ENCODE results near the gene MAN2B2. TPM values are rescaled to one million over a fixed set of nuclear protein-coding genes. Genes with fewer than 3 reads are reported as not detected.

Gene MAN2B2
- total and polyA plus RNA-seq, 2 of the 4 experiments (the other 2 are of a cell fraction): 13.4 to 34.1 TPM

GRCh38 chr4:6598127-6598526 is 23.1 kb downstream of the MAN2B2 start:
- no peak overlapping the region for H2BK5ac ChIP-seq (ENCODE audit: low read depth, low read length, poor library complexity, severe bottlenecking)
- no peaks in the 10 kb centered on the region for H3K79me1 ChIP-seq (ENCODE audit: low read depth in 1 of 2, low read length in 2 of 2)
- peaks cover 37% of the 10 kb centered on the region for H3K36me3 ChIP-seq (ENCODE audit: control insufficient read depth, insufficient read depth, low read length)
- H2AFZ ChIP-seq (replicated peaks; ENCODE audit: low read length, poor library complexity): no peak overlapping the region
- ATAC-seq (ENCODE audit: low read depth): no peak
- no peaks in the 10 kb centered on the region for H3K9me3 ChIP-seq (ENCODE audit: control insufficient read depth, insufficient read depth, low read length)
- 0 out of 2 replicates have a peak, but pooled peaks cover 6% of the 10 kb centered on the region for H3K9me1 ChIP-seq (ENCODE audit: insufficient read depth, low read length)
- dilution Hi-C loops (cut with HindIII; ENCODE audit: low sequenced_read_pairs, unreplicated experiment) (no loop called here), in situ Hi-C loops (cut with MboI; ENCODE audit: low sequenced_read_pairs) (no loop called here), intact Hi-C loops (cut with micrococcal nuclease) (no loop called here)
- H3K4me2 ChIP-seq (ENCODE audit: low read depth, low read length): no peak overlapping the region
- no peak overlapping the region for H4K5ac ChIP-seq (ENCODE audit: low read depth, low read length)
- no peak overlapping the region for H3K4ac ChIP-seq (ENCODE audit: low read depth, low read length)
- no peak overlapping the region for H3K18ac ChIP-seq (ENCODE audit: low read depth, low read length)
- BruUV-seq (replicated peaks): no TSS peak
- H3K14ac ChIP-seq (replicated peaks; ENCODE audit: low read depth, low read length): no peak overlapping the region
- H3K27me3 ChIP-seq (ENCODE audit: control insufficient read depth, insufficient read depth, low read length): no peaks in the 10 kb centered on the region
- H2BK20ac ChIP-seq (ENCODE audit: low read depth, low read length): no peak overlapping the region
- no peak overlapping the region for H2BK120ac ChIP-seq (ENCODE audit: low read depth, low read length)
- H3K4me1 ChIP-seq (ENCODE audit: control insufficient read depth, insufficient read depth, low read length): no peaks in the 10 kb centered on the region
- H3K27ac ChIP-seq (ENCODE audit: insufficient read depth, low read length): no peak overlapping the region
- H3K56ac ChIP-seq (ENCODE audit: extremely low read depth, insufficient read depth, low read length): no peak overlapping the region
- no peak overlapping the region for H3K23ac ChIP-seq (ENCODE audit: low read depth, low read length)
- no peak overlapping the region for H4K91ac ChIP-seq (ENCODE audit: insufficient read depth, low read depth, low read length)
- ChIA-PET POLR2A (ENCODE audit: unreplicated experiment) (no interaction called here), CTCF (no interaction called here)
- H4K8ac ChIP-seq (ENCODE audit: low read depth in 2 of 2, low read length in 2 of 2): no peak overlapping the region
- no peak for TF ChIP-seq FOS (IDR thresholded peaks at IDR 0.05; ENCODE audit: low read depth, low read length)
- TF ChIP-seq RCOR1 (IDR thresholded peaks at IDR 0.05; ENCODE audit: insufficient replicate concordance, low read length): no peak
- no peak for TF ChIP-seq MAFK (IDR thresholded peaks at IDR 0.05; ENCODE audit: low read depth, low read length)
- TF ChIP-seq, protein P1, sequence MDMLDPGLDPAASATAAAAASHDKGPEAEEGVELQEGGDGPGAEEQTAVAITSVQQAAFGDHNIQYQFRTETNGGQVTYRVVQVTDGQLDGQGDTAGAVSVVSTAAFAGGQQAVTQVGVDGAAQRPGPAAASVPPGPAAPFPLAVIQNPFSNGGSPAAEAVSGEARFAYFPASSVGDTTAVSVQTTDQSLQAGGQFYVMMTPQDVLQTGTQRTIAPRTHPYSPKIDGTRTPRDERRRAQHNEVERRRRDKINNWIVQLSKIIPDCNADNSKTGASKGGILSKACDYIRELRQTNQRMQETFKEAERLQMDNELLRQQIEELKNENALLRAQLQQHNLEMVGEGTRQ (IDR thresholded peaks at IDR 0.05; ENCODE audit: low read depth, low read length): no peak
- TF ChIP-seq RAD21 (IDR thresholded peaks at IDR 0.05; ENCODE audit: low read length): no peak
- TF ChIP-seq MXI1 (IDR thresholded peaks at IDR 0.05; ENCODE audit: borderline replicate concordance, low read depth, low read length): no peak
- no peak for TF ChIP-seq POLR2A (IDR thresholded peaks at IDR 0.05; ENCODE audit: low read depth, low read length)
- TF ChIP-seq CEBPB (IDR thresholded peaks at IDR 0.05; ENCODE audit: low read depth, low read length): no peak
- no peak for TF ChIP-seq RFX5 (IDR thresholded peaks at IDR 0.05; ENCODE audit: low read depth, low read length)
- TF ChIP-seq, protein P2, sequence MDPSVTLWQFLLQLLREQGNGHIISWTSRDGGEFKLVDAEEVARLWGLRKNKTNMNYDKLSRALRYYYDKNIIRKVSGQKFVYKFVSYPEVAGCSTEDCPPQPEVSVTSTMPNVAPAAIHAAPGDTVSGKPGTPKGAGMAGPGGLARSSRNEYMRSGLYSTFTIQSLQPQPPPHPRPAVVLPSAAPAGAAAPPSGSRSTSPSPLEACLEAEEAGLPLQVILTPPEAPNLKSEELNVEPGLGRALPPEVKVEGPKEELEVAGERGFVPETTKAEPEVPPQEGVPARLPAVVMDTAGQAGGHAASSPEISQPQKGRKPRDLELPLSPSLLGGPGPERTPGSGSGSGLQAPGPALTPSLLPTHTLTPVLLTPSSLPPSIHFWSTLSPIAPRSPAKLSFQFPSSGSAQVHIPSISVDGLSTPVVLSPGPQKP (IDR thresholded peaks at IDR 0.05; ENCODE audit: borderline replicate concordance, low read depth, low read length): no peak
- TF ChIP-seq BHLHE40 (IDR thresholded peaks at IDR 0.05; ENCODE audit: low read depth, low read length): no peak
- TF ChIP-seq NFE2L2 (IDR thresholded peaks at IDR 0.05; ENCODE audit: low read depth, low read length): no peak
- TF ChIP-seq CHD1 (IDR thresholded peaks at IDR 0.05; ENCODE audit: low read depth, low read length): no peak
- no peak for TF ChIP-seq CTCF (conservative IDR thresholded peaks at IDR 0.05; ENCODE audit: low read depth, low read length)
- no peak for TF ChIP-seq SMC3 (IDR thresholded peaks at IDR 0.05; ENCODE audit: low read depth, low read length)
- no peak for TF ChIP-seq MAZ (IDR thresholded peaks at IDR 0.05; ENCODE audit: borderline replicate concordance, low read depth, low read length)
- H3K9ac ChIP-seq (ENCODE audit: low read depth, low read length): no peak overlapping the region
- H2BK15ac ChIP-seq (ENCODE audit: low read depth, low read length): no peak overlapping the region
- H4K20me1 ChIP-seq (ENCODE audit: insufficient read depth, low read length): no peaks in the 10 kb centered on the region
- no peak overlapping the region for H3K4me3 ChIP-seq (ENCODE audit: insufficient read depth, low read depth, low read length)
- WGBS, 2 experiments (ENCODE audit: extremely low coverage in 2 of 2, insufficient read length in 1 of 2): no CpG with 5 or more reads among the region's 10 CpGs
- no peak overlapping the region for H2AK5ac ChIP-seq (ENCODE audit: low read depth, low read length)
- no peak overlapping the region for H2AK9ac ChIP-seq (replicated peaks; ENCODE audit: low read depth, low read length, poor library complexity)
- DNase-seq: no peak

All from IMR-90 (cell line).